ENCODE data around the gene HMGN4. TPM values are rescaled to one million over a fixed set of nuclear protein-coding genes. Genes with fewer than 3 reads are reported as not detected.

HMGN4 gene
- total RNA-seq, 1 experiment from 2014 or later, result 29.6 TPM

GRCh38 chr6:26491604-26492003 is 46.6 kb upstream of the HMGN4 start:
- intact Hi-C loops (cut with micrococcal nuclease; ENCODE audit: unreplicated experiment), result loop anchor here (2.0 kb wide), 1 partner anchor 17 kb away; no protein-coding TSS in a partner anchor
- TF ChIP-seq CTCF (IDR thresholded peaks at IDR 0.05; ENCODE audit: insufficient read depth in 1 of 2, low read depth in 1 of 2, low read length in 1 of 2, severe bottlenecking in 1 of 2, unreplicated experiment in 1 of 2), result no peak

GRCh38 chr6:26493258-26493657 is 44.9 kb upstream of the HMGN4 start:
- peak in 1 of 2 experiments; percentile 31 for TF ChIP-seq CTCF (IDR thresholded peaks at IDR 0.05; ENCODE audit: insufficient read depth in 1 of 2, low read depth in 1 of 2, low read length in 1 of 2, severe bottlenecking in 1 of 2, unreplicated experiment in 1 of 2)
- no peaks in the 10 kb centered on the region for H3K9me3 ChIP-seq
- H3K36me3 ChIP-seq (ENCODE audit: control insufficient read depth, insufficient read depth, low read length), result no peaks in the 10 kb centered on the region
- Mint-ChIP-seq H3K4me1 (ENCODE audit: low read depth, unreplicated experiment) (peaks cover 40% of the 10 kb centered on the region), H3K27me3 (ENCODE audit: insufficient read depth, unreplicated experiment) (no peaks in the 10 kb centered on the region), H3K27ac (ENCODE audit: unreplicated experiment) (peak overlapping the region; percentile 66), H3K36me3 (ENCODE audit: insufficient read depth, unreplicated experiment) (no peaks in the 10 kb centered on the region), H3K4me3 (ENCODE audit: unreplicated experiment) (no peak overlapping the region), H3K9me3 (ENCODE audit: unreplicated experiment) (no peaks in the 10 kb centered on the region)
- H3K4me1 ChIP-seq, result peaks cover 55% of the 10 kb centered on the region
- intact Hi-C loops (cut with micrococcal nuclease; ENCODE audit: unreplicated experiment), result loop anchor here (1.0 kb wide), 1 partner anchor 152 kb away; no protein-coding TSS in a partner anchor
- peak in 1 of 2 experiments; percentile 18 for DNase-seq
- H3K27me3 ChIP-seq (replicated peaks; ENCODE audit: control insufficient read depth, insufficient read depth, low read length), result no peaks in the 10 kb centered on the region
- ChIA-PET POLR2A (no interaction called here), CTCF (interaction anchor here (1.0 kb wide), 1 partner anchor 152 kb away, joined by 3 read pairs; no protein-coding TSS in a partner anchor)
- BruUV-seq (replicated peaks), result no TSS peak
- no peak overlapping the region for H3K4me3 ChIP-seq (ENCODE audit: low read depth, low read length)

More at GRCh38 chr6:26491604-26492003, 46.6 kb upstream of the HMGN4 start:
- no peaks in the 10 kb centered on the region for H3K9me3 Mint-ChIP-seq (ENCODE audit: unreplicated experiment)
- H3K4me3 Mint-ChIP-seq (ENCODE audit: unreplicated experiment), result no peak overlapping the region
- H3K36me3 Mint-ChIP-seq (ENCODE audit: insufficient read depth, unreplicated experiment), result no peaks in the 10 kb centered on the region
- ChIA-PET CTCF (interaction anchor here (1.7 kb wide), 1 partner anchor 150 kb away, joined by 6 read pairs; no protein-coding TSS in a partner anchor), POLR2A (no interaction called here)
- peaks cover 33% of the 10 kb centered on the region for H3K4me1 Mint-ChIP-seq (ENCODE audit: low read depth, unreplicated experiment)
- Histone ChIP-seq H3K9me3 (no peaks in the 10 kb centered on the region), H3K36me3 (ENCODE audit: control insufficient read depth, insufficient read depth, low read length) (no peaks in the 10 kb centered on the region), H3K4me3 (ENCODE audit: low read depth, low read length) (no peak overlapping the region), H3K27me3 (replicated peaks; ENCODE audit: control insufficient read depth, insufficient read depth, low read length) (no peaks in the 10 kb centered on the region), H3K4me1 (peaks cover 55% of the 10 kb centered on the region)
- peak overlapping the region; percentile 49 for H3K27ac Mint-ChIP-seq (ENCODE audit: unreplicated experiment)
- no peaks in the 10 kb centered on the region for H3K27me3 Mint-ChIP-seq (ENCODE audit: insufficient read depth, unreplicated experiment)
- peak; percentile 21 to 50 for DNase-seq
- no TSS peak for BruUV-seq (replicated peaks)

GRCh38 chr6:26494117-26494516 is 44.0 kb upstream of the HMGN4 start:
- no peaks in the 10 kb centered on the region for H3K36me3 ChIP-seq (ENCODE audit: control insufficient read depth, insufficient read depth, low read length)
- POLR2A ChIA-PET, result no interaction called here
- H3K4me3 ChIP-seq (ENCODE audit: low read depth, low read length), result no peak overlapping the region
- Mint-ChIP-seq H3K27ac (ENCODE audit: unreplicated experiment) (peak overlapping the region; percentile 66), H3K36me3 (ENCODE audit: insufficient read depth, unreplicated experiment) (no peaks in the 10 kb centered on the region), H3K4me1 (ENCODE audit: low read depth, unreplicated experiment) (peaks cover 37% of the 10 kb centered on the region), H3K27me3 (ENCODE audit: insufficient read depth, unreplicated experiment) (no peaks in the 10 kb centered on the region), H3K9me3 (ENCODE audit: unreplicated experiment) (no peaks in the 10 kb centered on the region), H3K4me3 (ENCODE audit: unreplicated experiment) (no peak overlapping the region)
- CTCF ChIA-PET, result interaction anchor here (1.0 kb wide), 1 partner anchor 153 kb away, joined by 3 read pairs; no protein-coding TSS in a partner anchor
- no TSS peak for BruUV-seq (replicated peaks)
- intact Hi-C loops (cut with micrococcal nuclease; ENCODE audit: unreplicated experiment), result no loop called here
- no peak for TF ChIP-seq CTCF (IDR thresholded peaks at IDR 0.05; ENCODE audit: insufficient read depth in 1 of 2, low read depth in 1 of 2, low read length in 1 of 2, severe bottlenecking in 1 of 2, unreplicated experiment in 1 of 2)
- H3K4me1 ChIP-seq, result peaks cover 47% of the 10 kb centered on the region
- no peak for DNase-seq
- H3K9me3 ChIP-seq, result no peaks in the 10 kb centered on the region
- H3K27me3 ChIP-seq (replicated peaks; ENCODE audit: control insufficient read depth, insufficient read depth, low read length), result no peaks in the 10 kb centered on the region
